Left renal cortex interstitium (tissue), 4 donors: ENCODE data around the gene LDLRAD4. TPM values are rescaled to one million over a fixed set of nuclear protein-coding genes. Genes with fewer than 3 reads are reported as not detected.

Experiments
- DNase-seq, 4 donors: peaks; one replicate each; pipeline ENCODE4 v3.0.0-alpha.2; 2013; ENCODE audit warnings: low read depth in 4 of 4, low spot score in 2 of 4, missing footprints in 1 of 4
- polyA plus RNA-seq, 4 donors: library from polyadenylated mRNA; unstranded; fragments of 120-200 nt; gene quantifications; one replicate each; pipeline ENCODE4 v1.2.1, GENCODE V29; 2013; ENCODE audit not compliant: insufficient read length in 4 of 4

LDLRAD4 gene
- polyA plus RNA-seq, 4 donors: 10.3 to 12.7 (median 12.3) TPM

DNA sequence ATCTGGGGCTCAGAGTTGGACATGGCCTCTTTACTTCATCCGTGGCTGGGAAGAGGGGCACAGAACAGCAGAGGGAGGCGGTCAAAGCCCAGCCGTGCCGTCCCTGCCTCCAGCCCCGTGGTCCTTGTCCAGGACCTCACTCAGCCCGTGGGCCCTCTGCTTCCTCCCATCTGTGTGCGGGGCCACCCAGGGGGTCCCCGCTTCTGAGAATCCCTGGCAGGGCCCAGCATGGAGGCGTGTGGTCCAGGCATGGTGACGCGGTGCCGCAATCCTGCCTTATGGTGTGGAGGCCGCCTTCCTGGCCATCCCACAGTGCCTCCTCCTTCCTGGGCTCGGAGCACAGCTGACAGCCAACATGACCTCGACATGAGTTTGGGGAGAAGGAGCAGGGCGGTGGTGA lies 275.2 kb downstream of the LDLRAD4 start:
- DNase-seq: no peak

DNA sequence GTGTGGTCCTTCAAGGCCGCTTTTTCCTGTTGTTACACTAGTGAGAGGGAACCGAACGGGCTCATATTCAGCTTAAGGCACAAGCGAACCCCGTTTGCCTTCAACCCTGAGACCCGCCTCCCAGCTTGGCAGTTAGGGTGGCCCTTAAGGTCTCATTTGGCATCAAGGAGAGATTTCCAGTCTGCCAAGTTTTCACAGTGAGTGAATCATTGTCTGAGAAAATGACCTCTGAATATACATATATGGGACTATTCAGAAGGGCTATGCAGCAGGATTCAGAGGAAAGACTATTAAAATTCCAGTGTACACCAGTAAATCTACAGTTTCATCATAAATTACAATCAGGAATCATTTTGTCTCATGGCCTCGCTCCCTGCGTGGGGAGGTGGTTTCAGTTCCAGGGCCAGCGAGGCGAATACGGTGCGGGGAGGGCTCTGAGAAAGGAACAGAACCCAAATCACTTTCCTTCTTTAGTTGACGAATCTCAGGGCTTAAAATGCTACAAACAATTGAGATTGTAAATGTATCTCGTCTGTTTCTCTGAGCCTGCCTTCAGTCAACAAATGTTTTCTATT lies 276.4 kb downstream of the LDLRAD4 start:
- DNase-seq: no peak

DNA sequence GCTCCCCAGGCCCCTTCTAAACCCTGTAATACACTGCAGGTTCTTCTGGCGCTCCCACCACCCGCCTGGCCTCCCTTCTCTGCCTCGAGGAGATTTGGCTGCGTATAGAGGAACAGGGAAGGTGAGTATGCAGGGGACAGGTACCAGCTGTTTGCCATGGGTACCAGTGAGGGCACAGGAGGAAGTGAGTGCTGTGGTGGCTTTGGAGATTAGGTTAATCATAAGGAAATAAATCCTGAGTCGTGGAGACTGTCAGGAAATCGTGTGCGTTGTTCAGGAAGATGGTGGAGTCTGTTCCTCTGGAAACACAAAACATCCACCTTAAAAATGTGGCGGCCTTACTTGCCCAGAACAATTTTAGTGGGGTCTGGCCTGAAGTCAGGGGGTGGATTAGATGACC lies 277.4 kb downstream of the LDLRAD4 start:
- DNase-seq: no peak

DNA sequence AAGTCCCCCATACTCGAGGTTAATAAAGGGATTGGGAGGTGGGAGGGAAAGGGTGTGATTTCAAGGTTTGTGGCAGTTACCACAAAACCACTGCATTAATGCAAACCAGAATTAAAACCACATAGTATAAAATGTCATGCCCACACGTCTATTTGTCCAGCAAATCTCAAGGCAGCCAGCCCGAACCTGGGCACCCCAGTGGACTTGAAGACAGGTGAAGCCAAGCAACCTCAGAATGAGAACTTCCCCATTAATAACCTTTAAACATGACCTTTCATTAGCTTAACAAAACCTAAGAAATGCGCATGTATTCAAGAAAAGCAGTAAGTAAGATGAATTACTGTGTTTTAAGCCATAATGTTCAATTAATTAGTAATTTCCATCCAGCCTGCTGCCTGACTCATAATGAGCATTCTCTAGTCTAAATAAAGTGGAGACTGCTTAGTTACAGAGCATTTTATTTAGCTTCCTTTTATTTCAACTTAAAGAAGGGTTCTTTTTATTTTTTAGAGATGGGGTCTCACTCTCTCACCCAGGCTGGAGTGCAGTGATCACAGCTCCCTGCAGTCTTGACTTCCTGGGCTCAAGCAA lies 278.2 kb downstream of the LDLRAD4 start:
- no peak for DNase-seq

DNA sequence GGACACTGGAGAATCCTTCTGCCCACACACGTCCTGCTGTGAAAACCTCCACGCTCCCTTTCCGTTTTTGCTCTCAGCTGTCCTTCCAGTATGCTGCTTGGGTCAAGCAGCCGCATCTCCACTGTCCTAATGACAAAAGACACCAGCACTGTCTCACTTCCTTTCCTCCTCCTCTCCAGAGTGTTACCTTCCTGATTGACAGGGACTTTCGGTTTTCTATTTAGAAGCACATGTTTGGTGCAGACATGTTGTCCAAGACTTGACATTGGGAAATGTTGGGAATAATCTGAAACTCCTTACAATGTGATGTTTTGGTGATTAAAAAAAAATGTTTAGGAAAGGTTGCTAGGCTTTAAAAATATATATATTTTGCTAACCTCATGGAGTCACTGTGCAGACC lies 281.2 kb downstream of the LDLRAD4 start:
- no peak for DNase-seq

DNA sequence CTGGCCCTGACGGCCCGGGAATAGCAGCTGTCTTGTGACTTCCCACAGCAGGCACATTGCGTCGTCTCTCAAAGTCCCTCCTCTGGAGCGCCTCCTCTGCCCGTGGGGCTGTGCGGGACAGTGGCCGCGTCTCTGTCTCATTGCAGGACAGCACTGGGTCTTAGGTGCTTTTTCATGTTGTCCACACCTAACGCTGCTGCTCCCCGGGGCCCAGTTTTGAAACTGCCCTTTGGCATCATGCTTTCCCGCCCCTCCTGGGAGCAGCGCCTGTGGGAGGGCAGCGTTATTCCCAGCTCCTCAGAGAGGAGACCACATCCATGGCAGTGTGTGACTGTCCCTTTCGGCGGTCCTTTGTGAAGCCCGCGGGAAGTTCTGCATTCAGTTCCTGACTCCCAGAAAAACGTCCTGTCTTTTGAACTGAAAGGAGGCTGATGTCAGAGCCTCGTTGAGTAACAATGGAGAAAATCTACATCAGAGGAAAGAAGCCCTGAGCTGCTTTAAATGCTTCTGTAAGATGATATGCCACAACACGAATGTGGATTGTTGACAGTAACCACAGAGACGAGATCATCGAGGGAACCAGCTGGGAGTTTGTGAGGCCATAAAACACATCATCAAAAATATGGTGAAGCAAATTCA lies 281.8 kb downstream of the LDLRAD4 start:
- DNase-seq: peak in 3 of 4 donors; percentile 46 to 55 (median 53)

DNA sequence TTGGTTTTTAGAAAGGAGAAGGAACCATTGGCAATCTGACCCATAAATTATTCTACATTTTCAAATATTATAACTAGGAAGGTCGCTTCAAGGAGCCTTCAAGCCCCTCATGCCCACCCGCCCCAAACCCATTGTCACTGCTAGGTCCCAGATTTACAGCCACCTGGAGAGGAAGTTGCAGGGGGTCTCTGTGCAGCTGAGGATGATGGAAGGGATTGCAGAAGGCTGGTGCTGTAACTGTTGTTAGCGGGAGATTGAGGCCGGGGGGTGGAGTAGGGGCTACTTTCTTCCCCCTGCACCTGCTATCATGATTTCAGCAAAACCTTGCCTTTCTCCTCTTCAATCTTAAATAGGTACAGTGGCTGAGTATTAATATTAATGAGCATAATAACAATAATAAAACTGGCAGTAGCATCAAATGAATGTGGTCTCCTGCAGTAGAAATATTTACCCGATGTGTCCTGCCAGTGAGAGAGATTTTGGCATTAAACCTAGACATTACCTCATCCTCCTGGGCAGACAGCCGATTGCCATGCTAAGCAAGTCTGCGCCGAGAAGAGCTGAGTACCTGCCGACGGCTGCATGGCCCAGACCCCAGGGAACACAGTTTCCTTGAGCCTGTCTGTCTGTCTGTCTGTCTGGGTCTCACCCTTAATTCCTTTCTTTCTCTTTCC lies 282.4 kb downstream of the LDLRAD4 start:
- DNase-seq: no peak

DNA sequence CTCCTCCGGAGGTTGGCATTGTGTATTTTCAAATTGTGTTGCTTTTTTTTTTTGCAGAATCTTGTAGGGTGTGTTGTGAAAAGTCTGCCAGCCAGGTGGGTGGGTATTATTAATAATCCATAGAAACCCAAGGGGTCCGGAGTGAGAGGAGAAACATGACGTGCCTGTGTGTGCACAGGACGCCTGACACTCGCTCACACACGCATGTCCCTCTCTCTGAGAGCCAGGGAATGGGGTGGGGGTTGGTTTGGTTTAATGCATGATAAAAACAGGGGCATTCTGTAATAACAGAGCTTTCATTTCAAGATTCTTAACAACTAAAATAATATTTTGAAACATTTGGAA lies 283.0 kb downstream of the LDLRAD4 start:
- no peak for DNase-seq

DNA sequence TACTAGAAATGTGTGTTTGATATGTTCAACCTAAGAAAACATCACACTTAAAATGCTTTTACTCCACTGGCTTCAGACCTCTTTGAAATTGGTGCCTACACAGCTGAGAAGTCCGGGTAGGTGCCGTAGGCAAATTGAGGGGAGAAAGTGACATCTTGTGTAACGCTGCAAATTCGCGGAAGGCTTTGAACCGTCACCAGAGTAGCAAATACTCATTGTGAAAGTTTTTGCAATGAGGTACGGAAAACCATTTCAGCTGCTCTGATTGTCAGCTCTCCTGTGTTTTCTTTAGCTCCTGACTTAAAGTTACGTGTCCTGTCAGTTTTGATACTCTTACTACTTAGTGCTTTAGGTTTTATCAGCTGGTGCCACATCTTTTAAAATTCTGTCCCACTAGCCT lies 283.3 kb downstream of the LDLRAD4 start:
- DNase-seq: no peak

DNA sequence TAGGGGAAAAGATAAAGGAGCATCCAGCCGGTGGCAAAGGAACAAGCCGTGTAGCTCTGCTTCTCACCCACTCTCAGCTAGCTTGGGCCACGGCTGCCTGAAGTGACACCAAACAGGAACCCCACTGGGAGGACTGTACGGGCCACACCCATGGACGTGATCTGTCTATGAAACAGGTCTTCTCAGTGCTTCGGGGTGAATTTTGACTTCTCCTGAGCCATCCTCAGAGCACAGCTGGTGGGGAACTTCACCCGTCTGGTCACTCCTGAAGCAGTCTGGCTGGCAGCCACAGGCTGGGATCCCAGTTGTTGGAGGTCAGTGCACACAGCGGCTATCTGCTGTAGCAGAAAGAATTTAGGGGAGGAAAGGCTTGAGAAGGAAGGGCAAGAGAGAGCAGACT lies 284.0 kb downstream of the LDLRAD4 start:
- no peak for DNase-seq

DNA sequence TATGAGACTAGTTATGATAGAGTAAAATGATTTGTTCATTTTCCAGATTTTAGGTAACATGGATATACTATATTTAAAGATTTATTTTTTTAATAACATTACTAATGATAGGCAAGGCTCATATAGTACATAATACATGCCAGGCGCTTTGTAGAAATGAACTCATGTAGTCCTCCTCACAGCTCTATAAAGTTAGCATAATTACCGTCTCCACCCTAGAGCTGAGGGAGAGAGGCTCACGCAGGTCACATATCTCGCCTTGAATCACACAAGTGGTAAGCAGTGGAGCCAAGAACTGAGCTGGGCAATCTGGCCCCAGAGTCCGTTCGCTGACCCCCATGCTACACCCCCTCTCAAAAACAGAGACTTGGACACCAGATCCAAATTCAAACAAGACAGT lies 285.3 kb downstream of the LDLRAD4 start:
- DNase-seq: no peak

DNA sequence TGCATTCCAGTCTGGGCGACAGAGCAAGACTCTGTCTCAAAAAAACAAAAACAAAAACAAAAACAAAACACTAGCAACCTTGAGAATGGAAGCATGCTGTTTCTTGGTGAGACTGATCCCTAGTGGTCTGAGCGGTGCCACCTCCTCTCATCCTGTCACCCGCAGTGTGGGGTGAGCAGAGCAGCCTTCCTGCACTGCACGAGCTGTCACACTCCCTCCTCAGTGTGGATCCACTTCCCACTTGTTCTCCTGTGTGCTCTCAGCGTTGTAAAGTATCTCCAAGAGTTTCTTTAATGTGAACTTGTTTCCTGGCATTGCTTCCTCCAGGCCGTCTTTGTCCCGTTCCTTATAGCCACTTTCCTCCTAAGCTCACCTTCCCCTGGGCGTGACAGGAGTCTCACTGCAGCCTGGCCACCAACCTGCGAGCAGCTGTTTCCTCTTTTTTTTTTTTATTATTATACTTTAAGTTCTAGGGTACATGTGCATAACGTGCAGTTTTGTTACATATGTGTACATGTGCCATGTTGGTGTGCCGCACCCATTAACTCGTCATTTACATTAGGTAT lies 287.3 kb downstream of the LDLRAD4 start:
- no peak for DNase-seq

DNA sequence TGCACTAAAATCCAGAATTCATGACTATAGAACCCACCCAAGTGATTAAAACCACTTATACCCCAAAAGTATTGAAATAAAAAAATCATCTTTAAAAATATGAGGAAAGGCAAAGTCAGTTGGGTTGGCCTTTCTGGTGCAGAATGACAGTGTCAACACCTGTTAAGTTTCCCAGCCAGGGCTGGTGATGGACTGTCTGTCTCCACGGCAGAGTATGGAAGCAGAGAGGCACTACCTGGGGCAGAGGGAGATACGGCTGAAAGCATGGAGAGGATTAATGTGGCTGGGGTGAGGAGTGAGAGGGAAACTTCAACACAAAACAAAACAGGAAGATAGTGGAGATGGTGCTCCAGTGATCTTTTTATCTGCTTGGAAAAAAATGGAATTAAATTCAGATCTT lies 292.0 kb downstream of the LDLRAD4 start:
- DNase-seq: no peak

DNA sequence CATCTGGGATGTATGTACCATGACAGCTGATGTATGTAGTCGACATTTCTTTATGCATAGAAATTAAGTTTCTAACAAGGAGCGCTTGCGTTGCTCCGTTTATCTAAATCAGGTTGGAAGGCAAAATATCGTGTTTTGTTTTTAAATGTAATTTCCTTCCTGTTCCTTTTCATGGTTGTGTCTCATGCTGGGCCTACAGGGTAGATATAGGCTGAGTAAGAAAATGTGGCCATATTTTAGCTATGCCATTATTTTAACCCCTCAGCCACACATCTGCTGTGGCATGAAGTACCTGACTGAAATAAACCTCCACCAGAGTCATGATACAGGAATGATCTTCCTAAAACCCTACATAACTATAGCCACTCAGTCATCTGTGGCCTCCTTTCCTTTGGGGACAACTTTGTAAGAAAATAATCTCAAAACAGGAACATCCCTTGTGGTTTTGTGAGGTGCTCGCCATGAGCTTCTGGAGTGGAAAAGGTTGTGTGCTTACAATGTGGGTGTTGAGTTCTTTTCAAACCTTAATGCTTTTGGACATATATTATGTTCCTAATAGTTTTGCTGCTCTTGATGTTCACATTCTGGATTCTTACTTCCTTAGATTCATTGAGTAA lies 293.5 kb downstream of the LDLRAD4 start:
- no peak for DNase-seq

DNA sequence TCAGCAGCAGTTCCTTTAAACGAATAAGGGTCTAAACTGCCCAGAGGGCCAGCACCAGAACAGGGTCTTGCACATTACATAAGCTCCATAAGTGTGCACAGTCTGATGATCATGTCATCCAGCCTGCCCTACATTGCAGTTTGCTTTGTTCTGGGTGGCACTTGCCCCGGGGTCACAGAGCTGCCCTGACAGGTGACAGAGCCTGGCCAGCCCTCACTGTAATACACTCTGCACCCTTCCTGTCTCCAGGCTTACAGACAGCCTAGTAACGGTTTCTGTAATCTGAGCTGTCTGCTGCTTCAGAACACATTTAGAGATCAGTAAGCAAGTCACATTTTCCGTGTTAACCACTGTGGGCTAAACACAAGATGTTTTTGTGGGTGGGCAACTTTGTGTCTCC lies 294.5 kb downstream of the LDLRAD4 start:
- no peak for DNase-seq

DNA sequence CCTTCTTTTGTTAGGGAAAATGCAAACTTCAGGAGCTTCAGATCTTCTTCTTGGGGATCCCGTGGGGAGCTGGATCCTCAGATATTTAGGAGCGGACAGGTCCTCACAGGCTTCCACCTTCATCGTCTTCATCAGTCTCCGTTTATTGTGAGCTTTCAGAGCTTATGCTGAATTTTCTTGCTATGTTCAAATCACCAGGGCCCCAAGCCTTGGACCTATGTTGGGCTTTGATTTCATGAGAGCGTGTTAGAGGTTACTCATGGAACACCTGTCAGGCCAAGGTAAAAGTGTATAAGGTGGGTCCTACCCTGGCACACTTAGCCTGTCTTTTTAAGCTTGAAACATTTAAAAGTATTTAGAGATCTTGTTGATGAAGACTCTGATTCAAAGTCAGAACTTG lies 294.9 kb downstream of the LDLRAD4 start:
- no peak for DNase-seq

DNA sequence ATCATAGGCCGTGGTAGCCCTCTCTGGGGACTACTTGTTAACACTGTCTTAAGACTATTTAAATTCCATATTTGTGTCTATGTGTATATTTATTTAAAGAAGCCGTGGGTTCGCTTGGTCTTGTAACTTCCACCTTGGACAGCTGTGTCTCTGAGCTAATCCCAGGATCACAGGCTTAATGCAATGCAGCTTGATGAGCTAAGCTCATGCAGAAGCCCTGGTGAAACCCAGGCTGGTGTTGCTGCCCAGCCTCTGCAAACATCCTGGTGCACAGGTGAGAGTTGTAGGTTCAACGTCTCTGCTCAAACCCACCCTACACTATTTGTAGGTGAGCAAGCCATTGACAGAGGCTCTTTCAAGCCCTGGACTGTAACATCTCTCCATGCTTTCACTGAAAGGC lies 296.0 kb downstream of the LDLRAD4 start:
- no peak for DNase-seq

DNA sequence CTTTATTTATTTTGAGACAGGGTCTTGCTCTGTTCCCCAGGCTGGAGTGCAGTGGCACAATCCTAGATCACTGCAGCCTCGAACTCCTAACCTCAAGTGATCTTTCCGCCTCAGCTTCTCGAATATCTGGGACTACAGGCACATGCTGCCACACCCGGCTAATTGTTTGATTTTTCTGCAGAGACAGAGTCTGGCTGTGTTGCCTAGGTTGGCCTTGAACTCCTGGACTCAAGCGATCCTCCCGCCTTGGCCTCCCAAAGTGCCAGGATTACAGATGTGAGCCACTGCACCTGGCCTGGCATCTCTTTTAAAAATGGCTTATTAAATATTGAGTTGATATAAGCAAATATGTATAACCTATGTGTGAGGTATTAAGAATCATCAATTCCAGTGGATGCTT lies 298.3 kb downstream of the LDLRAD4 start:
- DNase-seq: no peak

DNA sequence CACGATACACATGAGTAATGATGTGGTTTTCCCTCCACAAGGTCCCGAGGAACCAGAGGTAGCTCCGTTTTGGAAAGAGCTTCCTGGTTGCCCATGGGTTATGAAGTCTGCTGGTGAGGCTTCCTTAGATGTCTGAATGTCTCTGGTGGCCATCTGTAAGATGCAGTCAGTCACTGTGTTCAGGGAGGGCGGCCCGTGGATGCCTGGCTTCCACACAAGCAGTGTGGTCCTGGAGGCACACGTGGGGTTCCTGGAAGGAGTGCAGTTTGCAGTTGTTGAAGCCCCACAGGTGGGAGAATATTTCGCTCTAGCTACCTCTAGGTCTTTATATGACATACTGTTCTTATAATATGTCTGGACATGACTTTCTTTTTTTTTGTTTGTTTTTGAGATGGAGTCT lies 298.8 kb downstream of the LDLRAD4 start:
- DNase-seq: no peak

DNA sequence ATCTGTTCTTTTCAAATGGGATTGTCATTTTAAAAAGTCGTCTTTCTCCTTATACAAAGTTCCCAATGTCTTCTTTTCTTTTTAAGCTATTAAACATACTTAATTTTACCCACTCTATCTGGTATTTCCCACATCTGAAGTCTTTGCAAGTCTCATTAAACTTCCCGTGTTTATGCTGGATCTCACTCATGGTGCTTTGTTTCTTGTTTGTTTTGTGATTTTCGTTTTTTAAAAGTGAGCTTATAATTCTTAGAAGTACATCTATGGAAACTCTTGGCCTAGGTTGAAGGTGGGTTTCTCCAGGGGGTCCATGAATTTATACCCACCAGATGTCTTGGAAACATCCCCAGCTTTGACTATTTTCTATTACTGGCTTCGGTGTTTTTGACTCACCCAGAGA lies 299.8 kb downstream of the LDLRAD4 start:
- DNase-seq: no peak

DNA sequence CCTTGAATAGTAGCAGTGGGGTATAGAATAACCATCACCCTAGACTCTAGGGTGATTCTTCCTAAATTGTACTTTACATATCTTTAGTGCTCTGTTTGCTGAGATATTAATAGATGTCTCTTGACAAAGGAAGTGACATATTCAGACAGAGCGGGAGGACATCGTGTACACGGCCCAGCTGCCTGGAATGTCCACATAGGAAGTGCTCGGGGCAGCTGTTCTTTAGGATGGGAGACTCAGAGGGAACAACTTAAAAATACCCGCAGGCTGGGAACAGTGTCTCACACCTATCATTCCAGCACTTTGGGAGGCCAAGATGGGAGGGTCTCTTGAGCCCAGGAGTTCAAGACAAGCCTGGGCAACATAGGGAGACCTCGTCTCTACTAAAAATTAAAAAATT lies 301.7 kb downstream of the LDLRAD4 start:
- DNase-seq: no peak
